Kasumi-1 (cell line): Measurements from ENCODE around the gene ZNF667.

Experiments used
- DNase-seq, 2 experiments: peaks; one replicate each; lab custom pipeline; 2025; lab: John Stamatoyannopoulos, UW

The ZNF667 gene

GRCh38 chr19:56393119-56394012 lies 83.8 kb downstream of the ZNF667 start, which contains the start of gene ZNF582:
Gene ZNF582, minus strand, starts transcription at chr19:56393534. Its CDS starts 1,782 bp downstream, at chr19:56391752.
- peak; percentile 87 to 94 for DNase-seq
